Measurements from ENCODE around the gene CBL.

CBL gene

DNA sequence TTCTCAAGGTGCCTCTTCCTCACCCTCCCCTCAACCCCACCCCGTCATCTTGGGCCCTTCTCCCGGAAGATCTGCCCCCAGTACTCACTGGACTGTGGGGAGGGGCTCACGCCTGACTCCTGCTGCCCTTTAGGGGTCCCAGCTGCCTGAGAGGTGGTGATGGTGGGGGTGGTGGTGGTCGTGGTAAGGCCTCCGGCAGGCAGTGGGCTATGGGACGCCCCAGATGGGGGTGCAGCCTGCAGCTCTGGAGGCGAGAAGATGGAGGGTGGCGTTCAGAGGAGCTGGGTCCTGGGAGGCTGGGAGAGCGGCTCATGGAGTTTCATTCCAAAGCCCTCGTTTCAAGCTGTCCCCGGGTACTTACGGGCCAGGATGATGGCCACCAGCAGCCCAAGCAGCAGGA, 139.5 kb downstream of the CBL start:
- in situ Hi-C loops (cut with MboI; ENCODE audit: low pct_unique_long_range_greater_than_20kb, low sequenced_read_pairs, unreplicated experiment), result no loop called here
- TF ChIP-seq CTCF (IDR thresholded peaks at IDR 0.05; ENCODE audit: extremely low read depth, insufficient read depth, missing control alignments), result no peak
- no peak for DNase-seq (ENCODE audit: low spot score)

GRCh38 chr11:119346605-119347004, 140.5 kb downstream of the CBL start, which contains the start of gene MFRP:
MFRP (minus strand) TSS chr11:119346705; CDS start chr11:119346513, 192 bp downstream.
- DNase-seq (ENCODE audit: low spot score), result no peak
- in situ Hi-C loops (cut with MboI; ENCODE audit: low pct_unique_long_range_greater_than_20kb, low sequenced_read_pairs, unreplicated experiment), result no loop called here
- no peak for TF ChIP-seq CTCF (IDR thresholded peaks at IDR 0.05; ENCODE audit: extremely low read depth, insufficient read depth, missing control alignments)

DNA sequence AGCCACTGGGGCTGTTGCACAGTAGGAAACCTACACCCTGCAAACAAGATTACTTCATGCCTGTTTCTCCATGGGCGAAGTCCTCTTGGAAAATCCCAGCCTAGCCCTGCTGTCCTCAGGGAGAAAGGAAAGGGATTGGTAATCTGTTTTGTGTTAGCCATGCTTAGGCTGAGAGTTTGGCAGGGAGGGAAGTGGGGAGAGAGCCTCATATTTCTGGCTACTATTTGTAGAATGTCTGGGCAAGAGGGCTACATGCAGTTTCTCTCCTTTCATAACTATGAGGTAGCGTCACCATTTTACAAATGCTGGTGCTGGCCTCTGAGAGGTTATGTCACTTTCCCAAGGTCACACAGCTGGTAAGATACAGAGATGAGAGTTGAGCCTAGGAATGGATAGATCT, 141.1 kb downstream of the CBL start:
- DNase-seq (ENCODE audit: low spot score), result no peak
- in situ Hi-C loops (cut with MboI; ENCODE audit: low pct_unique_long_range_greater_than_20kb, low sequenced_read_pairs, unreplicated experiment), result no loop called here
- no peak for TF ChIP-seq CTCF (IDR thresholded peaks at IDR 0.05; ENCODE audit: extremely low read depth, insufficient read depth, missing control alignments)

DNA sequence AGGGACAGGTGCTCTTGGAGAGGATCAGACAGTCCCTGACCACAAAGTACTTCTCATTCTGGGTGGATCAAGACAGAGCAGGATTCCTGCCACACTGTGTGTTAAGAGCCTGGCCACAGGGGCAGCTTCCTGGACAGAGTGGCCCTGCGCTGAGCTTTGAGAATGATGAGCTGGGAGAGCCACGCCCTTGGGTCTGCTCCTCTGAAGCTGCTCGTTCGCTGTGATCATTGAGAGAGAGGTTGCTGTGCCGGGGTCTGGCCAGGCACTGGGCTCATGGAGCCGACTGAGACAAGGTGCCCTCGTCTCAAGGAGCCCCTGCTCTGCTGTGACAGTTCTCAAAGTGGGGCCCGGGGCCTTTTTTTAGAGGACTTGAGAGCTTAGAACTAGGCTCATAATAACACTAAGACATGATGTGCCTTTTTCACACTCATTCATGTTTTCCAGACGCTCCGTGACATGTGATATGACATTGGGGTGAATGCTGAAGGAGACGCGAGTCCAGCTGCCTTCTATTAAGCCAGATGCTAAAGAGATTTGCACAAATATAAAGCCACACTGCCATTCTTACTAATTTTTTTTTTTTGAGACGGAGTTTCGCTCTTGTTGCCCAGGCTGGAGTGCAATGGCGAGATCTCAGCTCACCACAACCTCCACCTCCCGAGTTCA, 141.9 kb downstream of the CBL start:
- no peak for TF ChIP-seq CTCF (IDR thresholded peaks at IDR 0.05; ENCODE audit: extremely low read depth, insufficient read depth, missing control alignments)
- in situ Hi-C loops (cut with MboI; ENCODE audit: low pct_unique_long_range_greater_than_20kb, low sequenced_read_pairs, unreplicated experiment), result no loop called here
- DNase-seq (ENCODE audit: low spot score), result no peak

GRCh38 chr11:119350302-119350701, 144.2 kb downstream of the CBL start:
- no peak for DNase-seq (ENCODE audit: low spot score)
- TF ChIP-seq CTCF (IDR thresholded peaks at IDR 0.05; ENCODE audit: extremely low read depth, insufficient read depth, missing control alignments), result no peak
- in situ Hi-C loops (cut with MboI; ENCODE audit: low pct_unique_long_range_greater_than_20kb, low sequenced_read_pairs, unreplicated experiment), result loop anchor here (10.0 kb wide), 1 partner anchor 124 kb away; no protein-coding TSS in a partner anchor

DNA sequence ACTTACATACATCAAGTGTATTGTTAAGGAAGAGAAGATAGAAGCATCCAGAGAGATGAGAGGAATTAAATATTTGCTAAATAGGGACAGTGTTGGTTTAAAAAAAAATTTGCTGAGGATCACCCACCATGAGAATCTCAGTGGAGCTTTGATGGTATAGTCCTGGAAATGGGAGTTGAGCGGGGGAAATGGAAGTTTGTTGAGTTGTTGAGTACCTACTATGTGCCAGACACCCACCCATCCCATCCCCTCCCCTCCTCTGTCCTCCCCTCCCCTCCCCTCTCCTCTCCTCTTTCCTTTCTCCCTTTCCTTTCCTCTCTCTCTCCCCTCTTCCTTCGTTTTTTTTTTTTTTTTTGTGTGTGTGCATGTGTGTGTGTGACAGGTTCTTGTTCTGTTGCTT, 145.1 kb downstream of the CBL start:
- no peak for TF ChIP-seq CTCF (IDR thresholded peaks at IDR 0.05; ENCODE audit: extremely low read depth, insufficient read depth, missing control alignments)
- in situ Hi-C loops (cut with MboI; ENCODE audit: low pct_unique_long_range_greater_than_20kb, low sequenced_read_pairs, unreplicated experiment), result loop anchor here (10.0 kb wide), 1 partner anchor 124 kb away; no protein-coding TSS in a partner anchor
- DNase-seq (ENCODE audit: low spot score), result no peak

Data from GM13977 (cell line).